Uterus (tissue), 2 donors: ENCODE data around the gene ENPEP.

Experiments
- POLR2A ChIP-seq, 2 donors: fragments of 450-650 bp; IDR thresholded peaks; one replicate each; pipeline ENCODE4 v1.6.1; 2016; ENCODE audit warnings: antibody characterized with exemption in 2 of 2, mild to moderate bottlenecking in 1 of 2, moderate library complexity in 1 of 2
- TF ChIP-seq, protein P1 (sequence below), 4 experiments: fragments of 200-600 bp in 2 of 4; fragments of 450-650 bp in 2 of 4; sonication (generic) in 2 of 4; IDR thresholded peaks; one replicate each; pipeline ENCODE4 v1.5.1; 2016 to 2019; ENCODE audit warnings: antibody characterized with exemption in 4 of 4, mild to moderate bottlenecking in 2 of 4, moderate library complexity in 1 of 4

DNA sequence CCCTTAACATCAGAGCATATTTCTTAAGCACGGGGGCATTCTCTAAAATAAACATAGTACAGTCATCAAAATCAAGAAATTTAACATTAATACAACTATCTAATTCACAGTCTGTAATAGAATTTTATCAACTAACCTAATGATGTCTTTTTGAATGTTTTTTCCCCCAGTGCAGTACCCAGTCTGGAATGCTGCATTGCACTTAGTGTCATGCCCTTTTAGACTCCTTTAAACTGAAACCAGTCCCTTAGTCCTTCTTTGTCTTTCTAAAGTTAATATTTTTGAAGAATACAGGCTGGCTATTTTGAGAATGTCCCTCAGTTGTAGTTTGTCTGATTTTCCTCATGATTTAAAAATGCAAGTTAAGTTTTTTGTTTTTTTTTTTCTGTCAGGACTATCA is 9.5 kb downstream of the ENPEP start:
- TF ChIP-seq, protein P1, sequence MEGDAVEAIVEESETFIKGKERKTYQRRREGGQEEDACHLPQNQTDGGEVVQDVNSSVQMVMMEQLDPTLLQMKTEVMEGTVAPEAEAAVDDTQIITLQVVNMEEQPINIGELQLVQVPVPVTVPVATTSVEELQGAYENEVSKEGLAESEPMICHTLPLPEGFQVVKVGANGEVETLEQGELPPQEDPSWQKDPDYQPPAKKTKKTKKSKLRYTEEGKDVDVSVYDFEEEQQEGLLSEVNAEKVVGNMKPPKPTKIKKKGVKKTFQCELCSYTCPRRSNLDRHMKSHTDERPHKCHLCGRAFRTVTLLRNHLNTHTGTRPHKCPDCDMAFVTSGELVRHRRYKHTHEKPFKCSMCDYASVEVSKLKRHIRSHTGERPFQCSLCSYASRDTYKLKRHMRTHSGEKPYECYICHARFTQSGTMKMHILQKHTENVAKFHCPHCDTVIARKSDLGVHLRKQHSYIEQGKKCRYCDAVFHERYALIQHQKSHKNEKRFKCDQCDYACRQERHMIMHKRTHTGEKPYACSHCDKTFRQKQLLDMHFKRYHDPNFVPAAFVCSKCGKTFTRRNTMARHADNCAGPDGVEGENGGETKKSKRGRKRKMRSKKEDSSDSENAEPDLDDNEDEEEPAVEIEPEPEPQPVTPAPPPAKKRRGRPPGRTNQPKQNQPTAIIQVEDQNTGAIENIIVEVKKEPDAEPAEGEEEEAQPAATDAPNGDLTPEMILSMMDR (IDR thresholded peaks at IDR 0.05), result no peak
- no peak for TF ChIP-seq POLR2A (IDR thresholded peaks at IDR 0.05)
